SK-N-SH treated with all-trans-retinoic acid at 6 μM for 48 hours (cell line): ENCODE data around the gene MTHFD2L.

Source experiments
- ATAC-seq: fragments of 200-7000 bp; cut with Tn5 transposase; 3 replicates; pipeline ENCODE4 v1.9.1; 2020; ENCODE audit warnings: mild to moderate bottlenecking, moderate library complexity
- ARNTL ChIP-seq: fragments of 450-650 bp; formaldehyde crosslinking; IDR thresholded peaks from 2 replicates; pipeline ENCODE4 v1.5.0; 2020; ENCODE audit warnings: low read depth, mild to moderate bottlenecking, moderate library complexity, borderline replicate concordance
- BACH2 ChIP-seq: fragments of 250-450 bp; sonication (Bioruptor Pico); IDR thresholded peaks from 2 replicates; pipeline ENCODE4 v1.9.0; 2021; ENCODE audit warnings: mild to moderate bottlenecking, borderline replicate concordance
- CREB5 ChIP-seq: fragments of 250-450 bp; sonication (Bioruptor Pico); IDR thresholded peaks from 2 replicates; pipeline ENCODE4 v1.5.1; 2020; ENCODE audit warnings: low read depth, mild to moderate bottlenecking, moderate library complexity
- CSDC2 ChIP-seq: fragments of 250-450 bp; sonication (Bioruptor Pico); IDR thresholded peaks from 2 replicates; pipeline ENCODE4 v1.5.0; 2020; ENCODE audit warnings: mild to moderate bottlenecking, moderate library complexity
- CSRNP3 ChIP-seq: fragments of 250-450 bp; sonication (Bioruptor Pico); IDR thresholded peaks from 2 replicates; pipeline ENCODE4 v1.5.1; 2021; ENCODE audit warnings: mild to moderate bottlenecking, moderate library complexity
- ESRRG ChIP-seq: fragments of 250-450 bp; sonication (Bioruptor Pico); IDR thresholded peaks from 2 replicates; pipeline ENCODE4 v1.6.1; 2021; ENCODE audit warnings: mild to moderate bottlenecking
- GLIS3 ChIP-seq: fragments of 250-450 bp; sonication (Bioruptor Pico); IDR thresholded peaks from 2 replicates; pipeline ENCODE4 v1.5.0; 2020; ENCODE audit warnings: mild to moderate bottlenecking, moderate library complexity
- ISL1 ChIP-seq: fragments of 250-450 bp; sonication (Bioruptor Pico); IDR thresholded peaks from 2 replicates; pipeline ENCODE4 v2.1.2; 2022; ENCODE audit warnings: mild to moderate bottlenecking, moderate library complexity
- OSR1 ChIP-seq: fragments of 250-450 bp; sonication (Bioruptor Pico); IDR thresholded peaks from 2 replicates; pipeline ENCODE4 v1.8.0; 2022; ENCODE audit warnings: moderate library complexity, mild to moderate bottlenecking, inconsistent platforms
- PATZ1 ChIP-seq: fragments of 250-450 bp; sonication (Bioruptor Pico); IDR thresholded peaks from 2 replicates; pipeline ENCODE4 v1.8.0; 2020; ENCODE audit warnings: mild to moderate bottlenecking, moderate library complexity, borderline replicate concordance
- RARB ChIP-seq: fragments of 250-450 bp; sonication (Bioruptor Pico); IDR thresholded peaks from 2 replicates; pipeline ENCODE4 v1.8.0; 2021; ENCODE audit warnings: mild to moderate bottlenecking, moderate library complexity
- SNAI2 ChIP-seq: fragments of 250-450 bp; sonication (Bioruptor Pico); IDR thresholded peaks from 2 replicates; pipeline ENCODE4 v1.5.0; 2020; ENCODE audit warnings: mild to moderate bottlenecking, moderate library complexity
- TCF4 ChIP-seq: fragments of 250-450 bp; sonication (Bioruptor Pico); IDR thresholded peaks from 2 replicates; pipeline ENCODE4 v1.8.0; 2021; ENCODE audit warnings: mild to moderate bottlenecking, moderate library complexity, borderline replicate concordance
- TSHZ2 ChIP-seq: fragments of 250-450 bp; sonication (Bioruptor Pico); IDR thresholded peaks from 2 replicates; pipeline ENCODE4 v1.5.0; 2020; ENCODE audit warnings: mild to moderate bottlenecking, moderate library complexity
- ZC3H10 ChIP-seq: fragments of 250-450 bp; sonication (Bioruptor Pico); IDR thresholded peaks from 2 replicates; pipeline ENCODE4 v1.5.1; 2021; ENCODE audit warnings: mild to moderate bottlenecking, moderate library complexity
- ZFP3 ChIP-seq: fragments of 250-450 bp; sonication (Bioruptor Pico); IDR thresholded peaks from 2 replicates; pipeline ENCODE4 v1.5.0; 2020; ENCODE audit warnings: mild to moderate bottlenecking, moderate library complexity
- ZFP30 ChIP-seq: fragments of 450-650 bp; formaldehyde crosslinking; IDR thresholded peaks from 2 replicates; pipeline ENCODE4 v1.5.0; 2022; ENCODE audit warnings: mild to moderate bottlenecking, moderate library complexity
- ZNF565 ChIP-seq: fragments of 450-650 bp; formaldehyde crosslinking; conservative IDR thresholded peaks from 2 replicates; pipeline ENCODE4 v1.5.0; 2020; ENCODE audit warnings: low read depth, mild to moderate bottlenecking, moderate library complexity
- ZNF70 ChIP-seq: fragments of 450-650 bp; formaldehyde crosslinking; IDR thresholded peaks from 2 replicates; pipeline ENCODE4 v1.5.0; 2020; ENCODE audit warnings: mild to moderate bottlenecking, moderate library complexity
- ZNF8 ChIP-seq: fragments of 450-650 bp; formaldehyde crosslinking; IDR thresholded peaks from 2 replicates; pipeline ENCODE4 v1.5.0; 2020; ENCODE audit warnings: mild to moderate bottlenecking, moderate library complexity

The MTHFD2L gene

GRCh38 chr4:74324262-74324661 lies 166.3 kb downstream of the MTHFD2L start:
- no peak for TF ChIP-seq ZC3H10 (CRISPR knock-in tag)
- no peak for ATAC-seq

GRCh38 chr4:74325886-74326285 lies 168.0 kb downstream of the MTHFD2L start:
- ATAC-seq = no peak
- TF ChIP-seq PATZ1 (CRISPR knock-in tag) (no peak), ZFP3 (CRISPR knock-in tag) (no peak), CSDC2 (CRISPR knock-in tag) (no peak), ESRRG (CRISPR knock-in tag) (no peak)

- no peak for ATAC-seq
- TF ChIP-seq ZFP30 (CRISPR knock-in tag) (no peak), ZC3H10 (CRISPR knock-in tag) (no peak), CSDC2 (CRISPR knock-in tag) (no peak), GLIS3 (CRISPR knock-in tag) (no peak), ARNTL (CRISPR knock-in tag) (no peak), TSHZ2 (CRISPR knock-in tag) (no peak), TCF4 (no peak), RARB (CRISPR knock-in tag) (no peak), ISL1 (CRISPR knock-in tag) (no peak), ZFP3 (CRISPR knock-in tag) (no peak), CSRNP3 (CRISPR knock-in tag) (no peak), ZNF565 (CRISPR knock-in tag) (no peak), CREB5 (CRISPR knock-in tag) (no peak), OSR1 (CRISPR knock-in tag) (no peak), ZNF8 (CRISPR knock-in tag) (no peak)
These were observed 169.8 kb downstream of the MTHFD2L start for GRCh38 chr4:74327762-74328161.

- ATAC-seq = no peak
- TF ChIP-seq ARNTL (CRISPR knock-in tag) (no peak), ZNF70 (CRISPR knock-in tag) (no peak), PATZ1 (CRISPR knock-in tag) (no peak), ZFP30 (CRISPR knock-in tag) (no peak), CREB5 (CRISPR knock-in tag) (no peak), ZC3H10 (CRISPR knock-in tag) (no peak), RARB (CRISPR knock-in tag) (no peak), CSDC2 (CRISPR knock-in tag) (no peak), OSR1 (CRISPR knock-in tag) (no peak), BACH2 (CRISPR knock-in tag) (no peak), TSHZ2 (CRISPR knock-in tag) (no peak), SNAI2 (CRISPR knock-in tag) (no peak), ESRRG (CRISPR knock-in tag) (no peak), TCF4 (no peak), ZNF8 (CRISPR knock-in tag) (no peak)
These were observed 170.6 kb downstream of the MTHFD2L start for GRCh38 chr4:74328501-74328900.
